HepG2 (cell line): ENCODE measurements around the gene IFNAR2. TPM values are rescaled to one million over a fixed set of nuclear protein-coding genes. Genes with fewer than 3 reads are reported as not detected.

Experiments used
- BCL3 ChIP-seq: sonication (generic); formaldehyde crosslinking; IDR thresholded peaks from 2 replicates; pipeline ENCODE4 v1.5.1; 2020; ENCODE audit warnings: mild to moderate bottlenecking, missing genetic modification reagents, moderate library complexity
- BCL6 ChIP-seq: IDR thresholded peaks from 2 replicates; pipeline ENCODE4 v1.6.1; 2016; ENCODE audit warnings: missing genetic modification reagents, missing compliant biosample characterization
- FOXP1 ChIP-seq, 2 experiments: fragments of 450-650 bp in 1 of 2; IDR thresholded peaks; 2 replicates each; pipeline ENCODE4 v1.6.1; 2017 to 2018; ENCODE audit warnings: antibody characterized with exemption in 1 of 2
- GABPB1 ChIP-seq: IDR thresholded peaks from 2 replicates; pipeline ENCODE4 v1.6.1; 2016; ENCODE audit warnings: mild to moderate bottlenecking, missing genetic modification reagents, moderate library complexity, missing compliant biosample characterization
- GLMP ChIP-seq: sonication (generic); formaldehyde crosslinking; IDR thresholded peaks from 2 replicates; pipeline ENCODE4 v1.9.0; 2021; ENCODE audit warnings: missing genetic modification reagents, mild to moderate bottlenecking, borderline replicate concordance
- GRHL1 ChIP-seq: sonication (generic); formaldehyde crosslinking; conservative IDR thresholded peaks from 2 replicates; pipeline ENCODE4 v1.8.0; 2022; ENCODE audit warnings: missing genetic modification reagents
- HHEX ChIP-seq: IDR thresholded peaks from 2 replicates; pipeline ENCODE4 v1.6.1; 2016; ENCODE audit warnings: control low read depth
- IKZF1 ChIP-seq: fragments of 450-650 bp; IDR thresholded peaks from 2 replicates; pipeline ENCODE4 v1.7.1; 2016
- IKZF5 ChIP-seq: IDR thresholded peaks from 2 replicates; pipeline ENCODE4 v1.6.1; 2018; ENCODE audit warnings: missing genetic modification reagents, mild to moderate bottlenecking, missing compliant biosample characterization
- NFYB ChIP-seq: sonication (generic); formaldehyde crosslinking; IDR thresholded peaks from 2 replicates; pipeline ENCODE4 v1.4.0; 2020; ENCODE audit warnings: missing genetic modification reagents
- SIX1 ChIP-seq: sonication (generic); formaldehyde crosslinking; IDR thresholded peaks from 2 replicates; pipeline ENCODE4 v1.4.0; 2020; ENCODE audit warnings: missing genetic modification reagents, borderline replicate concordance
- SP140L ChIP-seq: sonication (generic); formaldehyde crosslinking; IDR thresholded peaks from 2 replicates; pipeline ENCODE4 v1.4.0; 2020; ENCODE audit warnings: missing genetic modification reagents, borderline replicate concordance
- SRSF4 ChIP-seq: fragments of 200-400 bp; formaldehyde crosslinking; IDR thresholded peaks from one replicate; pipeline ENCODE4 v1.6.1; 2018; ENCODE audit warnings: mild to moderate bottlenecking, low read depth, low read length, moderate library complexity; ENCODE audit not compliant: poor library complexity, severe bottlenecking
- THAP11 ChIP-seq: IDR thresholded peaks from 2 replicates; pipeline ENCODE4 v1.6.1; 2016; ENCODE audit warnings: missing biosample characterization, missing genetic modification reagents
- TSC22D2 ChIP-seq: sonication (generic); formaldehyde crosslinking; IDR thresholded peaks from 2 replicates; pipeline ENCODE4 v1.5.1; 2020; ENCODE audit warnings: missing genetic modification reagents, mild to moderate bottlenecking, borderline replicate concordance
- ZFYVE20 ChIP-seq: sonication (generic); formaldehyde crosslinking; IDR thresholded peaks from 2 replicates; pipeline ENCODE4 v1.8.0; 2023; ENCODE audit warnings: low read depth, mild to moderate bottlenecking, moderate library complexity, missing genetic modification reagents, borderline replicate concordance
- ZNF138 ChIP-seq: sonication (generic); formaldehyde crosslinking; IDR thresholded peaks from 2 replicates; pipeline ENCODE4 v1.5.0; 2020; ENCODE audit warnings: mild to moderate bottlenecking, low read depth, missing genetic modification reagents
- ZNF234 ChIP-seq: sonication (generic); formaldehyde crosslinking; conservative IDR thresholded peaks from 2 replicates; pipeline ENCODE4 v1.5.1; 2020; ENCODE audit warnings: mild to moderate bottlenecking, missing genetic modification reagents
- ZNF251 ChIP-seq: sonication (generic); formaldehyde crosslinking; IDR thresholded peaks from 2 replicates; pipeline ENCODE4 v1.9.0; 2021; ENCODE audit warnings: mild to moderate bottlenecking, missing genetic modification reagents
- ZNF333 ChIP-seq: sonication (generic); formaldehyde crosslinking; IDR thresholded peaks from 2 replicates; pipeline ENCODE4 v1.4.0; 2020; ENCODE audit warnings: mild to moderate bottlenecking, missing genetic modification reagents, borderline replicate concordance
- ZNF672 ChIP-seq: sonication (generic); formaldehyde crosslinking; IDR thresholded peaks from 2 replicates; pipeline ENCODE4 v1.8.1; 2022; ENCODE audit warnings: missing genetic modification reagents
- ZNF770 ChIP-seq: sonication (generic); formaldehyde crosslinking; IDR thresholded peaks from 2 replicates; pipeline ENCODE4 v1.5.0; 2020; ENCODE audit warnings: mild to moderate bottlenecking, missing genetic modification reagents
- polyA plus RNA-seq, 8 experiments: library from polyadenylated mRNA; depleted of rRNA in 3 of 8; stranded (reverse) in 7 of 8; unstranded in 1 of 8; fragments of >200 nt; fragmentation: Illumina TruSeq in 4 of 8; extraction: Trizol in 4 of 8; gene quantifications; 2 replicates each; pipeline versions ENCODE4 v1.2.1 to v1.2.3, GENCODE V29; 2011 to 2016; ENCODE audit warnings: low read depth in 4 of 8, missing spikeins in 1 of 8, mixed read lengths in 1 of 8; ENCODE audit not compliant: insufficient read depth in 1 of 8
- total RNA-seq, 5 experiments: library from RNA; depleted of rRNA; stranded (reverse); fragments of >200 nt; fragmentation: Illumina TruSeq; extraction: Trizol; gene quantifications; 2 replicates each; pipeline ENCODE4 v1.2.3, GENCODE V29; 2016; ENCODE audit warnings: low read depth in 1 of 5

Gene IFNAR2
- total and polyA plus RNA-seq, 2 of the 13 experiments (the other 11 are each of a cell fraction or from before 2014, with no cell fraction given) = 5.1 to 24.1 TPM

GRCh38 chr21:33266050-33266788, 36.5 kb downstream of the IFNAR2 start, which contains the start of gene IL10RB (continued):
- TF ChIP-seq ZNF333 (CRISPR knock-in tag) = 0 out of 2 replicates have a peak, but pooled peaks have one; percentile 33
- no peak for TF ChIP-seq GRHL1 (CRISPR knock-in tag)
- 0 out of 2 replicates have a peak, but pooled peaks have one; percentile 14 for TF ChIP-seq TSC22D2 (CRISPR knock-in tag)
- TF ChIP-seq HHEX (CRISPR knock-in tag) = no peak
- no peak for TF ChIP-seq ZNF770 (CRISPR knock-in tag)
- no peak for TF ChIP-seq ZNF138 (CRISPR knock-in tag)
- TF ChIP-seq BCL3 (CRISPR knock-in tag) = peak; percentile 36; the same call in 1 of the 2 replicates
- TF ChIP-seq ZNF234 (CRISPR knock-in tag) = no peak
- TF ChIP-seq GABPB1 (CRISPR knock-in tag) = peak; percentile 82
- no peak for TF ChIP-seq NFYB (CRISPR knock-in tag)
- TF ChIP-seq ZNF672 (CRISPR knock-in tag) = no peak
- no peak for TF ChIP-seq GLMP
- TF ChIP-seq IKZF5 (CRISPR knock-in tag) = 0 out of 2 replicates have a peak, but pooled peaks have one; percentile 35
- TF ChIP-seq SRSF4 = no peak
- TF ChIP-seq SP140L = no peak
- no peak for TF ChIP-seq IKZF1
- TF ChIP-seq THAP11 (CRISPR knock-in tag) = peak; percentile 24; the same call in 1 of the 2 replicates
- no peak for TF ChIP-seq SIX1 (CRISPR knock-in tag)
- no peak for TF ChIP-seq ZNF251 (CRISPR knock-in tag)
- 0 out of 2 replicates have a peak, but pooled peaks have one; percentile 9 for TF ChIP-seq BCL6
- no peak for TF ChIP-seq FOXP1 (IDR thresholded peaks at IDR 0.05)
- no peak for TF ChIP-seq FOXP1 (CRISPR knock-in tag; IDR thresholded peaks at IDR 0.05)
- no peak for TF ChIP-seq ZFYVE20 (CRISPR knock-in tag)
